ENCODE data around the gene MSMO1. TPM values are rescaled to one million over a fixed set of nuclear protein-coding genes. Genes with fewer than 3 reads are reported as not detected.
A peak's percentile ranks its signal among the peaks of the same experiment; 100 is the strongest.
"Not testable (repeated sequence)": the region's sequence is repeated elsewhere in the genome, so short reads cannot be mapped to it uniquely, and the experiment has no call there.

Gene MSMO1
- 10 to 100 TPM; 10.8 to 17.4 (median 12.4) TPM for total RNA-seq

DNA sequence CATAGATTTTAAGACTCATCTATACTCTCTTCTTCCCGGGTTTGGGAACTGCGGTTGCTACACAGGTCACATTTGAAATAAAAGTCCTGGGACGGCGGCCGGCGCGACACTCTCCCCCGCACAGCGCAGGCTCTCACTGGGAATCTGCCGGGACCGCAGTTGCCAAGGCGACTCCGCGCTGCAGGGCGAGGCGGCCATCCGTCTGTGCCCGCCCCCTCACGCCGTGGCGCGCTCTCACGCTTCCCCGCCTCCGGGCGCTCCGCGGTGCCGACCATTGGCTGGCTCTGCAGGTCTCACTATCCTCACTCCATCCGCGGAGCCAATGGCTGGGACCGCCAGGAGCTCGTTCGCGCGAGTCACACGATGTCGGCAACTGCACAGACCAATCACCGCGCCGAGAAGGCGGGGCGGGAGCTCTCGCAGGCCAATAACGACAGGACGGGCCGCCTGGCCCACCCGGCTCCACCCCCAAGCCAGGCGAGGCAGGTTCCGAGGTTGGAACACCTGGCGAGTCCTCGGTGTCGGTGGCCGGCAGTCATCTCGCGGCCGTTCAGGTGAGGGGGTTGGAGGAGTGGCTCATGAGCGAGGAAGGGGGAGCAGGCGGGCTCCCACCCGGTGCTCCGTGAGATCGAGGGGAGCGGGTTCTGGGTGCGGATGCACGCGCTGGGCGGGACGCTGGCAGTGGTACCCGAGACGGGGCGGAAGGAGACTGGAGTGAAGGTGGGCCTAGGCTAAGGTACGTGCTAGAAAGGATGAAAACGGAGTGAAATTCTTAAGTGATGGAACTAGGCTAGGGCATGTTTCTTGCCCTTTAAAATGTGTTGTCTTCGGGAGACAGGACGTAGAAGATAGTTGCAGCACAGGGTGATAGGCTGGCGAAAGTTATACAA is at the start of gene MSMO1:
MSMO1 (plus strand) TSS at position 459 of the 890 bp plus-strand sequence. CDS start 5,702 bp downstream, outside the sequence.
- no peaks in the 10 kb centered on the region for H3K27me3 ChIP-seq
- WGBS, result 0% methylated on average over 35 of the region's 76 CpGs
- H3K4me1 ChIP-seq, result peaks cover 9 to 29% (median 19%) of the 10 kb centered on the region in 4 donors
- intact Hi-C loops (cut with DNase I), result loop anchor here (1.0 to 5.0 kb wide), 2 partner anchors 119 to 215 kb away; partner anchors contain the start of gene TMEM192
- TF ChIP-seq EP300 (IDR thresholded peaks at IDR 0.05), result no peak
- TF ChIP-seq POLR2A (IDR thresholded peaks at IDR 0.05; ENCODE audit: low read depth), result no peak
- peak; percentile 84 to 85 for TF ChIP-seq POLR2AphosphoS5 (IDR thresholded peaks at IDR 0.05)
- TF ChIP-seq, protein P1, sequence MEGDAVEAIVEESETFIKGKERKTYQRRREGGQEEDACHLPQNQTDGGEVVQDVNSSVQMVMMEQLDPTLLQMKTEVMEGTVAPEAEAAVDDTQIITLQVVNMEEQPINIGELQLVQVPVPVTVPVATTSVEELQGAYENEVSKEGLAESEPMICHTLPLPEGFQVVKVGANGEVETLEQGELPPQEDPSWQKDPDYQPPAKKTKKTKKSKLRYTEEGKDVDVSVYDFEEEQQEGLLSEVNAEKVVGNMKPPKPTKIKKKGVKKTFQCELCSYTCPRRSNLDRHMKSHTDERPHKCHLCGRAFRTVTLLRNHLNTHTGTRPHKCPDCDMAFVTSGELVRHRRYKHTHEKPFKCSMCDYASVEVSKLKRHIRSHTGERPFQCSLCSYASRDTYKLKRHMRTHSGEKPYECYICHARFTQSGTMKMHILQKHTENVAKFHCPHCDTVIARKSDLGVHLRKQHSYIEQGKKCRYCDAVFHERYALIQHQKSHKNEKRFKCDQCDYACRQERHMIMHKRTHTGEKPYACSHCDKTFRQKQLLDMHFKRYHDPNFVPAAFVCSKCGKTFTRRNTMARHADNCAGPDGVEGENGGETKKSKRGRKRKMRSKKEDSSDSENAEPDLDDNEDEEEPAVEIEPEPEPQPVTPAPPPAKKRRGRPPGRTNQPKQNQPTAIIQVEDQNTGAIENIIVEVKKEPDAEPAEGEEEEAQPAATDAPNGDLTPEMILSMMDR (IDR thresholded peaks at IDR 0.05), result peak in 1 of 3 experiments; percentile 3
- no peaks in the 10 kb centered on the region for H3K36me3 ChIP-seq
- peak within 1 kb of the TSS; percentile 62 to 96 (median 83) for H3K4me3 ChIP-seq
- H3K27ac ChIP-seq (replicated peaks in 1 of 4), result peak within 1 kb of the TSS; percentile 67 to 86 (median 80)
- no peaks in the 10 kb centered on the region for H3K9me3 ChIP-seq
- DNase-seq (ENCODE audit: extremely low spot score), result peak; percentile 100

DNA sequence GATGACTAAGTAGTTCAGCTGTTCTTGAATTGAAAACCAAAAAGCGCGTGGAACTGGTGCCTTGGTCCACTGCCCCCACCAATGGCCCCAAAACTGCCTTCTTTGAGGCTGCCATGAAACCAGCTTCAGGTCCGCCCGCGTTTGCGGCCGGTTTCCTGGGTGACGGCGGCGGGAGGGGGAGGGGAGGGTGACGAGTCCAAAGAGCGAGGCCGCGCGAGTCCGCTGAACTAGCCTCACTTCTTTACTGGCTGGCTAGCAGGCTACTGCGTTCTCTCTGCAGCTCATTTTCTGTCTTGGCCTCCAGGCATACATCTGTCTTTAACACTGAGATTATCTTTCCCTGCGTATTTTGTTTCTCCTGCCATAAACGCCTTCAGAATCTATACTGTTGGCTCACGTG is 47.9 kb upstream of the MSMO1 start:
- DNase-seq (ENCODE audit: extremely low spot score); H3K4me1 ChIP-seq; H3K4me3 ChIP-seq; H3K9me3 ChIP-seq; intact Hi-C loops (cut with DNase I); H3K27ac ChIP-seq (replicated peaks in 1 of 4); H3K27me3 ChIP-seq: not testable (repeated sequence)
- WGBS, result 97% methylated on average over 20 of the region's 20 CpGs
- peaks cover 0 to 23% (median 4%) of the 10 kb centered on the region in 4 donors for H3K36me3 ChIP-seq

DNA sequence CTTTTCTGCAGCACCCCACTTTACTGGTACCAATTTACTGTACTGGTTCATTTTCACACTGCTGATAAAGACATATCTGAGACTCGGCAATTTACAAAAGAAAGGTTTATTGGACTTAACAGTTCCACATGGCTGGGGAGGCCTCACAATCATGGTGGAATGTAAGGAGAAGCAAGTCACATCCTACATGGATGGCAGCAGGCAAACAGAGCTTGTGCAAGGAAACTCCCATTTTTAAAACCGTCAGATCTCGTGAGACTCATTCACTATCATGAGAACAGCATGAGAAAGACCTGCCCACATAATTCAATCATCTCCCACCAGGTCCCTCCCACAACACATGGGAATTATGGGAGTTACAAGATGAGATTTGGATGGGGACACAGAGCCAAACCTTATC is 42.8 kb upstream of the MSMO1 start:
- H3K36me3 ChIP-seq; intact Hi-C loops (cut with DNase I); H3K27ac ChIP-seq (replicated peaks in 1 of 4); DNase-seq (ENCODE audit: extremely low spot score); H3K27me3 ChIP-seq; H3K4me3 ChIP-seq; H3K9me3 ChIP-seq: not testable (repeated sequence)
- 95% methylated on average over 3 of the region's 3 CpGs for WGBS
- H3K4me1 ChIP-seq, result peaks cover 0 to 11% (median 2%) of the 10 kb centered on the region in 4 donors

DNA sequence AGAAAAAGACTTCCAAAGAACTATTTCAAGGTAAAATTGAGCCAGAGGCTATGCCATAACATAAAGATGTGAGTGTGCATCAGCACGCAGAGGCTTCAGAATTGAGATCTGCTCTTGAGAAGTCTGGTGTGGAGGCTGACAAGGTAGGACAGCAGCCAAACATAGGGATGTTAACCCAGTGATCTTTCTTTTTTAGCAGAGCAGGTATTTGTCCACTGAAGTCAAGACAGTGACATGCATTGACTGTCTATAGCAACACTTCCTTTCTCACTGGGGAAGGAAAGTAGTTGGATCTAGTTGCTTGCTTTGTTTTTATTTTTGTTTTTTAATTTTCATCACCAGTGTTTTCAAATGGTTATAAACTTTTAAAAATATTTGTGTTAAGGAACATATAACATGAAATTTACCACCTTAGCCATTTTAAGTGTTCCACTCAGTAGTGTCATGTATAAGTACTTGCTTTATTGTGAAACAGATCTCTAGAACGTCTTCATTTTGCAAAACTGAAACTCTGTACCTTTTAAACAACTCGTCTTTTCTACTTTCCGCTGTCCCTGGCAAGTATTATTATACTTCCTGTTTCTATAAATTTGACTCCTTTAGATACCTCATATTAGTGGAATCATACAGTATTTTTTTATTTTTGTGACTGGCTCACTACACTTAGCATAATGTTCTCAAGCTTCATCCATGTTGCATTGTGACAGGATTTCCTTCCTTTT is 40.7 kb upstream of the MSMO1 start:
- WGBS, result 79% methylated on average over 4 of the region's 4 CpGs
- H3K9me3 ChIP-seq; H3K27me3 ChIP-seq; H3K27ac ChIP-seq (replicated peaks in 1 of 4); DNase-seq (ENCODE audit: extremely low spot score); H3K36me3 ChIP-seq; intact Hi-C loops (cut with DNase I); H3K4me3 ChIP-seq: not testable (repeated sequence)
- H3K4me1 ChIP-seq, result peaks cover 0 to 11% (median 2%) of the 10 kb centered on the region in 4 donors

DNA sequence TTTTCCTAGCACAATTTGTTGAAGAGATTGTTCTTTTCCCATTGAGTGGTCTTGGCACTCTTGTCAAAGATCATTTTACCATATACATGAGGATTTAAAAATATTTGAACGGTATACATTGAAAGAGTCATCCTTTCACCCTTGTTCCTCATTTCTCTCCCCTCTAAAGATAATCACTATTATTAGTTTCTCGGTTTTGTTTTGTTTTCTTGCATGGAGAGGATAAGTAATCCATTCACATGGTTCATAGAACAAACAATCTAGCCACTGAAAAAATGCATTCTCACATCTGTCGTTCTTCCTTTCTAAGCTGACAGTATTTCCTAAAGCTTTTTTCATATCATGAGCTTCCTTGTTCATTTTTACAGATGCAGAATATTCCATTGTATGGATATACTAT is 39.2 kb upstream of the MSMO1 start:
- DNase-seq (ENCODE audit: extremely low spot score), result no peak
- Histone ChIP-seq H3K4me3 (no peak overlapping the region), H3K27ac (replicated peaks in 1 of 4) (no peak overlapping the region), H3K36me3 (peaks cover 0 to 9% (median 0%) of the 10 kb centered on the region in 4 donors), H3K27me3 (no peaks in the 10 kb centered on the region), H3K9me3 (no peaks in the 10 kb centered on the region), H3K4me1 (peaks cover 0 to 11% (median 2%) of the 10 kb centered on the region in 4 donors)
- WGBS, result 70% methylated on average over 3 of the region's 3 CpGs
- intact Hi-C loops (cut with DNase I), result no loop called here
- TF ChIP-seq EP300 (IDR thresholded peaks at IDR 0.05) (no peak), POLR2A (IDR thresholded peaks at IDR 0.05; ENCODE audit: low read depth) (no peak)
- TF ChIP-seq, protein P1 (IDR thresholded peaks at IDR 0.05), result no peak

All from esophagus muscularis mucosa (tissue), 4 donors.